Stimulated activated CD8-positive, alpha-beta memory T cell treated with anti-CD3 and anti-CD28 coated beads, Interleukin-12 subunit alpha, Interleukin-12 subunit beta, amount 100 ng/mL, for 1 hour (primary cell): Measurements from ENCODE around the gene RABIF.
"Not testable (repeated sequence)": the region's sequence is repeated elsewhere in the genome, so short reads cannot be mapped to it uniquely, and the experiment has no call there.

ENCODE experiments used
- DNase-seq: peaks from one replicate; pipeline ENCODE4 v3.0.0-alpha.2; 2020; ENCODE audit warnings: low read depth

Gene RABIF

DNA sequence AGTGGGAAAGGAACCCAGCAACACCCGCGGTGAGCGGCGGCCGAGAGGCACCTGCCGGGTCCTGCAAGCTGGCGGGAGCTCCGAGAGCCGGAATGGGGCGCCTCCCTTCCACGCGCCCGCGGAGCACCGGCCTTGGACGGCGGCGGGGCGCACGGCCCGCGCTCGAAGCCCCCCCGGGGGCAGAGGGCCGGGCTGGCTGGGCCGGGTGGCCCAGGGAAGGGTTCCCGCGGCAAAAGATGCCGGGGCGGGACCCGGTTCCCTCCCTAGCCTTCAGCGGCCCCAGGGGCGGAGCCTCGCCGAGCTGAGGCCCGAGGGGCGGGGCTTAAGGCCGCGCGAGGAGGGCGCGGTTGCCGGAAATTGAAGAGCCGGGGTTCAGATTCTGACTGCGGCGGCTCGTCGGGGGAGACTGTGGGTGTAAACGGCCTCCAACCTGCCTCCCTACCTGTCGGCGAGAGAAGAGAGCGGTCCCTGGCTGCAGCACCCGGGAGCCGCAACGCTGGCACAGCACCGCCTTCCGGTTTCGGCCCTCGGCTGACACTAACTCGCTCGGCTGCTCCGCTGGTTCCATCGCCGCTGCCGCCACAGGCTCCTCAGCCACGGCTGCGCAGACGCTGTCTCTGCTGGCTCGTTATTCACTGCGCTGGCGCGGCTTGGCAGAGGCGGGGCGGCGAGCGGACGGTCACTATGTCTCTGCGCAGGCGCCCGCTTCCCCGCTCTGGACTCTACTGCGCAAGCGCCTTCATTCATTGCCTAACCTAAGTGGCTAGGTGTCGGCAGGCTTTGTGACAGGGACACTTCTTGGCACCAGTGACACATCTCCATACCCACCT, at the start of gene RABIF:
RABIF (minus strand) TSS at position 619 of the 830 bp plus-strand sequence; CDS start at position 568, 51 bp downstream.
- peak; percentile 95 for DNase-seq

- DNase-seq, result no peak
These were observed 49.5 kb upstream of the RABIF start for GRCh38 chr1:202938287-202938925.

- DNase-seq, result not testable (repeated sequence)
These were observed 47.5 kb upstream of the RABIF start for GRCh38 chr1:202936409-202936808.

GRCh38 chr1:202935844-202936243, 46.9 kb upstream of the RABIF start:
- no peak for DNase-seq

GRCh38 chr1:202934755-202935154, 45.8 kb upstream of the RABIF start:
- DNase-seq, result no peak

DNA sequence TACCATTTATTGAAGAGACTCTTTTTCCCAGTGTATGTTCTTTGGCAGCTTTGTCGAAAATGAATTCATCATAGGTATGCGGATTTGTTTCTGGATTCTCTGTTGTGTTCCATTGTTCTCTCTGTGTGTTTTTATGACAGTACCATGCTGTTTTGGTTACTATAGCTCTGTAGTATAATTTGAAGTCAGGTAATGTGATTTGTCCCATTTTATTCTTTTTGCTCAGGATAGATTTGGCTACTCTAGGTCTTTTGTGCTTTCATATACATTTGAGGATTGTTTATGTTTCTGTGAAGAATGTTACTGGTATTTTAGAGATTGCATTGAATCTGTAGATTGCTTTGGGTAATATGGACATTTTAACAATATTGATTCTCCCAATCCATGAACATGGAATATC, 43.5 kb upstream of the RABIF start:
- DNase-seq, result no peak

DNA sequence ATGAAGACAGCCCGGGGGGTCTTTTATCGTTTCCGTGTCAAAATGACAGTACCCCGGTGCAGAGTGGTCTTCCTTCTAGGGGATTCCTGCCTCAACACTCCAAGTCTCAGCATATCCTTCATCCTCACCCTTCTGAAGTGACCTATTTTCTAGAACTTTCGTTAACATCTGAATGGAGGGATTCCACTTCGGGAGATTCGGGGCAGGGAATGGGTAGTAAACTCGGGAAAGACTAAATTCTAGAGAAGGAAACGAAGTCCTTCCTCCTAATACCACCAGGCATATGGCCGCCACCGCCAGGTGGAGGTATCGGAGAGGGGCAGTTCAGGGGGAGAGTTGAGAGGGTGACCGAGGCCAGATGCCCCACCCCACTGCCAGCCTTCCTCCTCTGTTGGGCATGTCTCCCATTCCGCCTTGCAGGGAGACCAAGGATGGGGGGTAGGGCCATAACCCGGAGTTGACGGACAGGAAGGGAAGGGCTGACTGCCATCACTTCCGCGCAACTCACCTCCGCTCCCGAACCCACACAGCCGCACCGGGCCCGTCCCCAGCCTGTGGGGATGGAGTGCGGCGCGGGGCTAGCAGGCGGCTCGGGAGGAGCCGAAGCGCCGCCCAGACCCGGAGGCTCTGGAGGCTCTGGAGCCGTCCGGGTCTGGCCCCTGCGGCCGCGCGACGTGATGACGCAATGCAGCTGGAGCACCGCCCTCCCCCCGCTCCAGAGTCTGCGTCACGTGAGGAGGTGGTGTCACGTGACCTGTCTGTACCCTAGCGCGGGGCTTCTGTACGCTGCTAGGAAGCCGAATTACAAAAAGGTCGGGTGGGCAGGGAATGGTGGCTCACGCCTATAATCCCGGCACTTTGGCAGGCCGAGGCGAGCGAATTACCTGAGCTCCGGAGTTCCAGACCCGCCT, 37.9 kb upstream of the RABIF start, which contains the start of gene KLHL12:
KLHL12 (minus strand) TSS at position 654 of the 911 bp plus-strand sequence. CDS start 2,072 bp downstream, outside the sequence.
- peak; percentile 91 for DNase-seq

GRCh38 chr1:202923533-202923932, 34.6 kb upstream of the RABIF start:
- DNase-seq, result no peak

- no peak for DNase-seq
These were observed 30.7 kb upstream of the RABIF start for GRCh38 chr1:202919615-202920014.

DNA sequence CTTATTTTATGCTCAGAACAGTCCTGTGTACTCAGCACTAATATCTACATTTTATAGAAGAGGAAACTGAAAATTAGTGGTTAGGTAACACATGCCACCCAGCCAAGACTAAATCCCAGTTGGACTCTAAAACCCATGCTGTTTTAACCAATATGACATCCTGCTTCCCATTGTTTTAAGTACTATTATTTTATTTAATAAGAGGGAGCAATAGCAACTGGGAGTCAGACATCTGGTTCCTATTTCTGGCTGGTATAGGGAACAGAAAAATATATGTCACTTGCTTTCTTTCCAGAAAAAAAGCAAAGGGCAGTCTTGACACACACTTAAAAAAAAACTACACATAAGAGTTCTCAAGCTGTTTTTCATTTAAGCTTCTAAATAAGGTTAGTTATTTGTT, 26.2 kb upstream of the RABIF start:
- no peak for DNase-seq

GRCh38 chr1:202912476-202912875, 23.5 kb upstream of the RABIF start:
- not testable (repeated sequence) for DNase-seq

DNA sequence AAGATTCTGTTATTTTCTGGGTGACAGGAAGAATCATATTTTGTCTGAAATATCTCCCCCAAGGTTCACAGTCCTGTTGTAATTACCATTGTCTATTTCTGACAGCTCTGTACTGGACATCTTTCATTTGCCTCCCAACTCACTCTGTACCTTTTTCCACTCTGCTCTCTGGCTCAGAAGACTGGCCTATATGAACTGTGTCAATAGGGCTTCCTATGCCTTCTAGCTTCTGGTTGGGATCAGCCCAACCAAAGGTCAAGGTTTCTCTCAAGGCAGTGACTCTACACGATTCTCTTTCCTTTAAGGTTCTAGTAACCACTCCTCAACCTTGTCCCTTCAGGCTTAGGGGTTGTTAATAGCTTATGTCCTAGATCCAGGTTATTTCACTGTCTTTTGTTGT, 20.5 kb upstream of the RABIF start:
- DNase-seq, result no peak

DNA sequence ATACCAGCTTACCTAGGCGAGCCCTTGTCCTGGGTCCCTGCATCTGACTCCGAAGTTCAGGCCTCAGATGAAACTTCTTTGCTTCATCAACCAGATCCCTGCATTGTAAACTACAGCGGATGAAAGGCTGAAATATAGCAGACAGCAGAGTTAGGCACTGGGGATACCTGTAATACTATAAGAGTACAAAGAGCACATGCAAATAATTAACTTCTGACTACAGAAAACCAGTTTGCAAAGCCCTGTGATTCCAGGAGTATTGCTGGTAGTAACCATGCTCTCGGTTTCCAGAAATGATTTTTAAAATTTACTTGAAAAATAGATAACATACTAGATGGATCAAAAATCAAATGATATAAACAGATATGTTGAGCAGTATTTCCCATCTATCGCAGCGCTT, 20.0 kb upstream of the RABIF start:
- no peak for DNase-seq

GRCh38 chr1:202905331-202905730, 16.4 kb upstream of the RABIF start:
- no peak for DNase-seq

DNA sequence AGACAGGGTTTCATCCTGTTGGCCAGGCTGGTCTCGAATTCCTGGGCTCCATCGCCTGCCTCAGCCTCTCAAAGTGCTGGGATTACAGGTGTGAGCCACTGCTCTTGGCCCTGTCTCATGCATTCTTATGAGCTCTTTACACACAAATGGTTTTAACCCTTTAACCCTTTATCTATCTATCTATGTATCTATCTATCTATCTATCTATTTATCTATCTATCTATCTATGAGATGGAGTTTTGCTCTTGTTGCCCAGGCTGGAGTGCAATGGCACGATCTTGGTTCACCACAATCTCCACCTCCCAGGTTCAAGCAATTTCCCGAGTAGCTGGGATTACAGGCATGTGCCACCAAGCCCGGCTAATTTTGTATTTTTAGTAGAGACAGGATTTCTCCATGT, 14.9 kb upstream of the RABIF start:
- DNase-seq, result not testable (repeated sequence)

DNA sequence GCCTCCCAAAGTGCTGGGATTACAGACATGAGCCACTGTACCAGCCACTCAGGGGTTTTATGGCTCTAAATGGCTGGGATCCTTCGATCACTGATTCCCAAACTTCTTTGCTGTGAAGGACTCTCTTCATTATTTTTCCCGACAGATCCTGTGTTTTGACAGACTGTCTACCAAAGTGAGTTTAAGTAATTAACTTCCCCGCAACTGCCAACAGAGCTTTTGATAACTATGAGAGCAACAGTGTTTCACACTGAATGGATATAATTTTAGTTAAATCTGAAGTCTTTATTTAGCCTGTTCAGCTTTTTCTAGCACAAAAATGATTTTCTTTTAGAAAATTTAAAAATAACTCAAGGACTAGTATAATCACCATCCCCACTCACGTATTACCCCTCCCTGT, 12.6 kb upstream of the RABIF start:
- DNase-seq, result no peak

GRCh38 chr1:202892501-202892900, 3.6 kb upstream of the RABIF start:
- DNase-seq, result no peak

- no peak for DNase-seq
These were observed 1.4 kb upstream of the RABIF start for GRCh38 chr1:202890392-202890791.

DNA sequence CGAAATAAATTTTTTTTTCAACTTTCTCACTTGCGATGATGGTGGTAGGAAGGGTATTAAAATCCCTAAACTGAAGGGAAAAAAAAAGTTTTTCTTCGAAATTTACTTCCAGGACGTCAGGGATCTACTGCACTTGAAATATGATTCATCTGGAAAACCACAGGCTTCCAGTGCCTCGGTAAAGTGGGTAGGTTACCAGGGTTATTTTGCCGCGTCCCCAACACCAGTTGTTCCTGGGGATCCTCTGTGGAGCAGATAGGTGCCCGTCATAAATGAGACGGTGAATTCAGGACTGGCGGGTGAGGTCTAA, 773 bp downstream of the RABIF start:
- no peak for DNase-seq

DNA sequence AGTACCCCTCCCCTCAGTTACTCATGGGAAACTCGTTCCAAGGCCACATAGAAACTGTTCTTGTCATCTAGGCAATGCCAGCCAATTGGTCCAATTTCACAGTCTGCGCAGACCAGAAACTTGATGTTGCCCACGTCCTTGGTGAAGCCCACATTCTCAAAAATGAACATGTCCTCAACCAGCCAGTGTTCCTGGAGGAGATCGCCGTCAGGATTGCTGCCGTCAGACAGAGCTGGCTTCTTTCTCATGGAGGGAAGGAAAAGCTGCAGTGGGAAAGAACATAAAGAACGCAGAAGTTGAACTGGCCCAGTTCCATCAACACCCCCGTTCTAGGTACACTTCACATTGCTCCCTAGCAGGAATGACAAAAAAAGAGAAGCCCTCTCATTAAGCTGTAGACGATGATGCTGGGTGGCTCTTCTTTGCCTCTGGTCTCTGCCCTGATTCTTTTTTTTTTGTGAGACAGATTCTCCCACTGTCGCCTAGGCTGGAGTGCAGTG, 7.9 kb downstream of the RABIF start:
- no peak for DNase-seq

DNA sequence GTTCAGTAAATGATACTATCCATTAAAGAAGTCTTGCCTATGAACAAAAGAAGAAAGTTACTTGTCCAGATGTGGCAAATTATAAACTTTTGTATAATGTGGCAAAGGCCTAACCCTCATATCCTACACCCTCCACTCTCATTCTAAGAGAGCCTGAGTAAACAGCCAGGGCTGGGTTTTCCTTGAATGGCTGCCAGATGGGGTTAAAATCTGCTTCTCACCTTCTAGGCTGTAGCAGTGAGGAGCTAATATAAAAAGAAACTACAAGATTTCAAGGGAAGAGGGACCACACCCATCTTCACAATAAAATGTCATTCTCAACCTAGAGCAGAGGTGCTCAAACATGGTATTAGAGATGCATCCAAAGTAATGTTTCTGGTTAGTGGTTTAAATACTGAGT, 8.9 kb downstream of the RABIF start:
- DNase-seq, result no peak

- no peak for DNase-seq
These were observed 9.8 kb downstream of the RABIF start for GRCh38 chr1:202879128-202879527.
